ENCODE data around the gene PSME1. TPM values are rescaled to one million over a fixed set of nuclear protein-coding genes. Genes with fewer than 3 reads are reported as not detected.

PSME1 gene
- total and polyA plus RNA-seq, 2 donors (not counting 1 experiment from before 2014, with no cell fraction given) = 177 to 266 TPM

DNA sequence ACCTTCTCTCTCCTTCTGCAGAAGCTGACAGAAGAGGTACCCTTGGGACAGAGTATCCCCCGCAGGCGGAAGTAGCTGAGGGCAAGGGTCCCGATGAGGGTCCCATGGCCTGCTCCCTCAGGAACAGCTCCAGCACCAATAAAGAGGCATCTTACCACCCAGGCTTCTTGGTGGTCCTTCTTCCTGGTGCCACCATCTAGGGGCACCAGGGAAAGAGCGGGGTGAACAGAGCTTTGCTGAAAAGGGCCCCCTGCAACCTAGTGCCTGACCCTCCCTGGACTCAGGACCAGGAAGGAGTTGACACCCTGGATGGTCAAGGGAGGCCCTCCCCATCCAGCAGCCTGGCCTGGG, 24.5 kb downstream of the PSME1 start:
- Histone ChIP-seq H3K36me3 (ENCODE audit: control insufficient read depth, insufficient read depth, low read length) (peaks cover 40% of the 10 kb centered on the region), H3K9me3 (ENCODE audit: control insufficient read depth, insufficient read depth, low read depth, low read length) (no peaks in the 10 kb centered on the region), H3K27me3 (ENCODE audit: control insufficient read depth, insufficient read depth, low read length) (no peaks in the 10 kb centered on the region), H4K20me1 (ENCODE audit: control insufficient read depth, extremely low read depth, insufficient read depth, low read length) (no peaks in the 10 kb centered on the region), H3K4me1 (ENCODE audit: control insufficient read depth, extremely low read depth, insufficient read depth, low read length) (peaks cover 10% of the 10 kb centered on the region), H3K9ac (ENCODE audit: insufficient read depth, low read length) (no peak overlapping the region), H2AFZ (ENCODE audit: low read length) (no peak overlapping the region), H3K27ac (ENCODE audit: insufficient read depth, low read length) (peak overlapping the region; percentile 91), H3K4me2 (ENCODE audit: extremely low read depth, insufficient read depth, low read length) (no peak overlapping the region), H3K79me2 (ENCODE audit: control insufficient read depth, insufficient read depth, low read length) (peaks cover 19% of the 10 kb centered on the region), H3K4me3 (replicated peaks in 1 of 4; ENCODE audit: control extremely low read depth in 1 of 4, insufficient read depth in 1 of 4, low read depth in 3 of 4, low read length in 4 of 4) (no peak overlapping the region)
- TF ChIP-seq EZH2 (IDR thresholded peaks at IDR 0.05; ENCODE audit: low read length, missing control alignments) = no peak
- TF ChIP-seq, protein P1, sequence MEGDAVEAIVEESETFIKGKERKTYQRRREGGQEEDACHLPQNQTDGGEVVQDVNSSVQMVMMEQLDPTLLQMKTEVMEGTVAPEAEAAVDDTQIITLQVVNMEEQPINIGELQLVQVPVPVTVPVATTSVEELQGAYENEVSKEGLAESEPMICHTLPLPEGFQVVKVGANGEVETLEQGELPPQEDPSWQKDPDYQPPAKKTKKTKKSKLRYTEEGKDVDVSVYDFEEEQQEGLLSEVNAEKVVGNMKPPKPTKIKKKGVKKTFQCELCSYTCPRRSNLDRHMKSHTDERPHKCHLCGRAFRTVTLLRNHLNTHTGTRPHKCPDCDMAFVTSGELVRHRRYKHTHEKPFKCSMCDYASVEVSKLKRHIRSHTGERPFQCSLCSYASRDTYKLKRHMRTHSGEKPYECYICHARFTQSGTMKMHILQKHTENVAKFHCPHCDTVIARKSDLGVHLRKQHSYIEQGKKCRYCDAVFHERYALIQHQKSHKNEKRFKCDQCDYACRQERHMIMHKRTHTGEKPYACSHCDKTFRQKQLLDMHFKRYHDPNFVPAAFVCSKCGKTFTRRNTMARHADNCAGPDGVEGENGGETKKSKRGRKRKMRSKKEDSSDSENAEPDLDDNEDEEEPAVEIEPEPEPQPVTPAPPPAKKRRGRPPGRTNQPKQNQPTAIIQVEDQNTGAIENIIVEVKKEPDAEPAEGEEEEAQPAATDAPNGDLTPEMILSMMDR (conservative IDR thresholded peaks at IDR 0.05 in 1 of 2, IDR thresholded peaks at IDR 0.05 in 1 of 2; ENCODE audit: low read depth in 1 of 2, low read length in 2 of 2) = no peak
- DNase-seq (ENCODE audit: low read depth in 2 of 2) = no peak

DNA sequence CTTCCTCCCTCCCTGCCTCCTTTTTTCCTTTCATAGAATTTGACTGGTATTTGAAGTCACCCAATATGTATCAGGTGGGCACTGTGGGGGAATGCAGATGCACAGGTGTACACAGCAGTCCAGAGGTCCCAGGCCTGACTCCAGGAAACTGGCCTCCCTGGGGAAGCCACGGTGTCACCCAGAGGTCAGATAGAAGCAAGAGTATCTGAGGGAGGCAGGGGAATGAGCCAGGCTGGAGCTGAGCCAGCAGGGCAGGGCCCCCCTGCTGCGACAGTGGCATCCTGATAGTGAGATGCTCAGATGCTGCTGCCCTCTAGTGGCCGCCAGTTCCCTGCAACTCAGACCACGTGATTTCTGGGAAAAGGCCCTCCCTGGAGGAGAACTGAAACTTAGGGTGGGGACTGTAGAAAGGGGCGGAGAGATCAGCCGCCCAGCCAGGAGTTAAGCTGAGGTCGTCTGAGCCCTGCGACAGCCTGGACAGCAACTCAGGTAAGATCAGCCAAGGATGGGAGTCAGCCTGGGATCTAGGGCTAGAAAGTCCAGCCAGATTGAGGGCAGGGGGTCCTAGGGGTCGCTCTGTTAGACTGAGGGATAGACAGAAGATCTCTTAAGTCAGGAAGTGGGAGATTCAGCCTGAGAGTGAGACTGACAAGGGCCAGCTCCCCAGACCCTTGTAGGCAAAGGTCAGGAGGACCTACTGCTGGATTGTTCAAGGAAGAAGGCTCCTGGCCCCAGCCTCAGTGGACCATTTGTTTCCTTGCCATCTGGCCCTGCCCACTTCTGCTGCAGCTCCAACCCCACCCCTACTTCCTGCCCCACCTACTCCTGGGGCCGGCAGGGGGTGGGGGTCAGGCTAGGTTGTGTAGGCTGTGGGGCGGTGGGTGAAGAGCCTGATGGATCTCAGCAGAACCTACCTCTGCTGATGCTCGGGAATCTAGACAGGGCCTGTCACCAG, 25.1 kb downstream of the PSME1 start, which contains the start of gene IRF9:
Gene IRF9 (plus strand): TSS at position 416 of the 955 bp plus-strand sequence. CDS start 880 bp downstream, outside the sequence.
- DNase-seq (ENCODE audit: low read depth in 2 of 2) = peak; percentile 87 to 94
- Histone ChIP-seq H3K27me3 (ENCODE audit: control insufficient read depth, insufficient read depth, low read length) (no peaks in the 10 kb centered on the region), H3K9ac (ENCODE audit: insufficient read depth, low read length) (peak within 1 kb of the TSS; percentile 67), H3K27ac (ENCODE audit: insufficient read depth, low read length) (peak within 1 kb of the TSS; percentile 91), H4K20me1 (ENCODE audit: control insufficient read depth, extremely low read depth, insufficient read depth, low read length) (no peaks in the 10 kb centered on the region), H3K79me2 (ENCODE audit: control insufficient read depth, insufficient read depth, low read length) (peaks cover 19% of the 10 kb centered on the region), H3K9me3 (ENCODE audit: control insufficient read depth, insufficient read depth, low read depth, low read length) (no peaks in the 10 kb centered on the region), H3K4me2 (ENCODE audit: extremely low read depth, insufficient read depth, low read length) (peak within 1 kb of the TSS; percentile 89), H3K4me3 (replicated peaks in 1 of 4; ENCODE audit: control extremely low read depth in 1 of 4, insufficient read depth in 1 of 4, low read depth in 3 of 4, low read length in 4 of 4) (peak within 1 kb of the TSS; percentile 68 to 100 (median 85)), H2AFZ (ENCODE audit: low read length) (no peak within 1 kb of the TSS), H3K4me1 (ENCODE audit: control insufficient read depth, extremely low read depth, insufficient read depth, low read length) (peaks cover 10% of the 10 kb centered on the region), H3K36me3 (ENCODE audit: control insufficient read depth, insufficient read depth, low read length) (peaks cover 42% of the 10 kb centered on the region)
- TF ChIP-seq EZH2 (IDR thresholded peaks at IDR 0.05; ENCODE audit: low read length, missing control alignments) = no peak
- TF ChIP-seq, protein P1 (conservative IDR thresholded peaks at IDR 0.05 in 1 of 2, IDR thresholded peaks at IDR 0.05 in 1 of 2; ENCODE audit: low read depth in 1 of 2, low read length in 2 of 2) = peak; percentile 75 to 94

DNA sequence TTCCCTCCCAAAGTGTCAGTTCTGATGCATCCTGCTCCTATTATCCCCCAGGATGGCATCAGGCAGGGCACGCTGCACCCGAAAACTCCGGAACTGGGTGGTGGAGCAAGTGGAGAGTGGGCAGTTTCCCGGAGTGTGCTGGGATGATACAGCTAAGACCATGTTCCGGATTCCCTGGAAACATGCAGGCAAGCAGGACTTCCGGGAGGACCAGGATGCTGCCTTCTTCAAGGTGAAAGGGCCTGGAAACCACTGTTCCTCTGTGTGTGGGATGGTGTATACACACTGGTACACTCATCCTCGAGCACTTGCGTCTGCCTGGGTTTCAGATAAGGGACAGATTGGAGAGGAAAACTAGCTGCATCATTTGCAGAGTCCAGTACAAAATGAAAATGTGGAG, 26.1 kb downstream of the PSME1 start:
- Histone ChIP-seq H3K27me3 (ENCODE audit: control insufficient read depth, insufficient read depth, low read length) (no peaks in the 10 kb centered on the region), H3K36me3 (ENCODE audit: control insufficient read depth, insufficient read depth, low read length) (peaks cover 41% of the 10 kb centered on the region), H3K4me2 (ENCODE audit: extremely low read depth, insufficient read depth, low read length) (peak overlapping the region; percentile 89), H3K9me3 (ENCODE audit: control insufficient read depth, insufficient read depth, low read depth, low read length) (no peaks in the 10 kb centered on the region), H3K4me3 (replicated peaks in 1 of 4; ENCODE audit: control extremely low read depth in 1 of 4, insufficient read depth in 1 of 4, low read depth in 3 of 4, low read length in 4 of 4) (peak overlapping the region; percentile 68 to 100 (median 85)), H3K9ac (ENCODE audit: insufficient read depth, low read length) (peak overlapping the region; percentile 67), H3K27ac (ENCODE audit: insufficient read depth, low read length) (peak overlapping the region; percentile 91), H3K4me1 (ENCODE audit: control insufficient read depth, extremely low read depth, insufficient read depth, low read length) (peaks cover 10% of the 10 kb centered on the region), H2AFZ (ENCODE audit: low read length) (no peak overlapping the region), H4K20me1 (ENCODE audit: control insufficient read depth, extremely low read depth, insufficient read depth, low read length) (no peaks in the 10 kb centered on the region), H3K79me2 (ENCODE audit: control insufficient read depth, insufficient read depth, low read length) (peaks cover 19% of the 10 kb centered on the region)
- TF ChIP-seq EZH2 (IDR thresholded peaks at IDR 0.05; ENCODE audit: low read length, missing control alignments) = no peak
- TF ChIP-seq, protein P1 (conservative IDR thresholded peaks at IDR 0.05 in 1 of 2, IDR thresholded peaks at IDR 0.05 in 1 of 2; ENCODE audit: low read depth in 1 of 2, low read length in 2 of 2) = no peak
- peak in 1 of 2 donors; percentile 49 for DNase-seq (ENCODE audit: low read depth in 2 of 2)

All from fibroblast of lung (primary cell).